B cell (primary cell): Measurements from ENCODE around the gene CDK8.

ENCODE experiments used
- CTCF ChIP-seq: fragments of 200-600 bp; IDR thresholded peaks from one replicate; pipeline ENCODE4 v1.8.0; 2022; ENCODE audit warnings: antibody characterized with exemption, mild to moderate bottlenecking
- EZH2 ChIP-seq: IDR thresholded peaks from 2 replicates; pipeline ENCODE4 v1.6.1; 2012; ENCODE audit warnings: borderline replicate concordance, low read depth, mild to moderate bottlenecking, moderate library complexity, low read length; ENCODE audit not compliant: insufficient read depth, poor library complexity, severe bottlenecking

DNA sequence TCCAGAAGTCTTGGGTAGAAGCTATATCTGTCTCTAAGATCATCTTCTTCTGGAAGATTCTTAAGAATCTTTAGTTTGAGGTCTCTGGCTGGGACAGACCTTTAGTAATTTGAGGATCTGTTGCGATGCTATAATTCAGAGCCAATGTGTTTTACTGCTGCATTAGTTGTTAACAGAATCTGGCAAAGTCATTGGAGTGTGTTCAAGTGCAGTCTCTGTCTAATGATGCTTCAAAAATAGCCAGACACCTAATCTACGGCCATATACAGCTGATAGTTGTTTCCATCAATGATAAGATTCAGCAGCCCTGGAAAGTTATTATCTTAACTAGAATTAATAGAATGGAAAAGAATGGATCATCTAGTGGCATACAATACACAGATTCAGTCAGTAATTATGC, 72.6 kb downstream of the CDK8 start:
- TF ChIP-seq CTCF (no peak), EZH2 (no peak)
